Measurements from ENCODE around the gene KPNA3. TPM values are rescaled to one million over a fixed set of nuclear protein-coding genes. Genes with fewer than 3 reads are reported as not detected.
A peak's percentile ranks its signal among the peaks of the same experiment; 100 is the strongest.

Gene KPNA3, protein sequence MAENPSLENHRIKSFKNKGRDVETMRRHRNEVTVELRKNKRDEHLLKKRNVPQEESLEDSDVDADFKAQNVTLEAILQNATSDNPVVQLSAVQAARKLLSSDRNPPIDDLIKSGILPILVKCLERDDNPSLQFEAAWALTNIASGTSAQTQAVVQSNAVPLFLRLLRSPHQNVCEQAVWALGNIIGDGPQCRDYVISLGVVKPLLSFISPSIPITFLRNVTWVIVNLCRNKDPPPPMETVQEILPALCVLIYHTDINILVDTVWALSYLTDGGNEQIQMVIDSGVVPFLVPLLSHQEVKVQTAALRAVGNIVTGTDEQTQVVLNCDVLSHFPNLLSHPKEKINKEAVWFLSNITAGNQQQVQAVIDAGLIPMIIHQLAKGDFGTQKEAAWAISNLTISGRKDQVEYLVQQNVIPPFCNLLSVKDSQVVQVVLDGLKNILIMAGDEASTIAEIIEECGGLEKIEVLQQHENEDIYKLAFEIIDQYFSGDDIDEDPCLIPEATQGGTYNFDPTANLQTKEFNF
- 58.1 TPM for polyA plus RNA-seq (2013, experiment 1 of 2)
- 58.5 TPM for polyA plus RNA-seq (2013, experiment 2 of 2)

DNA sequence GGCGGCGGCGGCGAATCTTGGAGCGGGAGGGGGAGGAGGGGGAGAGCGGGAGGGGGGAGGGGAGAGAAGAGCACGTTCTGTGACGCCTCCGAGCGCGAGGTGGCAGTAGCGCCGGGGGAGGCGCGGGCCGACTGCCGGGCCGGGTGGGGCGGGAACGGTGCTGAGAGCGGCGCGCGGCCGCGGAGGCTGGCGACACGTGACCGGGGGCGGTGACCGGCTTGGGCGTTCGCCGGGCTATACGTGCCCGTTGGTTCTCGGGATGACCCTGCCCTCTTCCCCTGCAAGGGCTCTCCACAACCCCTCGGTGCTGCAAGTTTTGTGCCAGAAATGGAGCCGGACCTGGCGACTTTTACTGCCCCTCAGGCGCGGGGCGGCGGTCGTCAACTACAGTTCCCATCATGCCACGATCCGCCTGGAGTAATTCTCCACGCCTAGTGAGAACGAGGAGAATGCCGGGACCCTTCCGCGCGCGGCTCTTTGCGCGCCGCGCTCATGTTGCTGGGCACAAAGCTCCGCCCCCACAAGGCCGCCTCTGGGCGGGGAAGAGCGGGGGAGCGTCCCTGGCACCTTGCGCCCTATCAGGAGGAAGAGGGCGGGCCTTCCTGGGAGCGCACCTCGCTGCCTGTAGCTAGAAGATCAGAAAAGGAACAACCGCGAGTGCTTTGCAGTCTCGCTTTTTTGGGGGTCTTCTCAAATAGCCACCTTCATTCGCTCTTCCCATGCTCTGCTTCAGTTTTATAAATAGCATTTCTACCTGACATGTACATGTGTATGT lies at the start of gene KPNA3:
Gene KPNA3, minus strand, starts transcription at position 133 of the 775 bp plus-strand sequence. CDS start 176 bp downstream, outside the sequence.
- Histone ChIP-seq H3K36me3 (ENCODE audit: control insufficient read depth in 1 of 2, insufficient read depth in 2 of 2, low read depth in 1 of 2, low read length in 2 of 2) (no peaks in the 10 kb centered on the region), H2BK15ac (ENCODE audit: low read depth, poor library complexity, severe bottlenecking) (peak within 1 kb of the TSS; percentile 69), H2BK5ac (ENCODE audit: low read depth, low read length, poor library complexity, severe bottlenecking) (peak within 1 kb of the TSS; percentile 86), H3K23ac (ENCODE audit: low read length in 2 of 2) (peak within 1 kb of the TSS in 1 of 2 experiments; percentile 98), H3K4me1 (ENCODE audit: control insufficient read depth, insufficient read depth, low read depth, low read length) (peaks cover 6% of the 10 kb centered on the region), H2AFZ (ENCODE audit: low read depth, low read length) (peak within 1 kb of the TSS; percentile 88), H3K79me1 (replicated peaks; ENCODE audit: low read length, poor library complexity, severe bottlenecking) (no peaks in the 10 kb centered on the region), H2BK12ac (ENCODE audit: low read length in 2 of 2) (peak within 1 kb of the TSS in 1 of 2 experiments; percentile 52), H3K4me3 (ENCODE audit: insufficient read depth in 1 of 2, low read depth in 1 of 2, low read length in 2 of 2) (peak within 1 kb of the TSS; percentile 97 to 99), H3K9ac (ENCODE audit: low read length) (peak within 1 kb of the TSS; percentile 93), H2BK120ac (ENCODE audit: low read depth, low read length) (peak within 1 kb of the TSS; percentile 91), H3K4me2 (ENCODE audit: low read length, poor library complexity, severe bottlenecking) (peak within 1 kb of the TSS; percentile 64), H3K14ac (ENCODE audit: low read length in 2 of 2) (peak within 1 kb of the TSS; percentile 57 to 99), H4K8ac (ENCODE audit: low read length) (peak within 1 kb of the TSS; percentile 90), H3K9me3 (ENCODE audit: control insufficient read depth, low read length) (no peaks in the 10 kb centered on the region), H3K4ac (ENCODE audit: low read depth in 1 of 2, low read length in 2 of 2) (peak within 1 kb of the TSS; percentile 95 to 98), H4K91ac (ENCODE audit: low read length) (peak within 1 kb of the TSS; percentile 89), H2AK5ac (ENCODE audit: low read length, severe bottlenecking) (no peak within 1 kb of the TSS), H3K18ac (ENCODE audit: low read depth in 1 of 2, low read length in 2 of 2) (peak within 1 kb of the TSS; percentile 97), H3K27ac (ENCODE audit: low read length, poor library complexity, severe bottlenecking) (peak within 1 kb of the TSS; percentile 99), H3K27me3 (ENCODE audit: control insufficient read depth in 1 of 2, insufficient read depth in 1 of 2, low read length in 2 of 2) (peaks cover 0 to 5% of the 10 kb centered on the region in 2 experiments)
- DNase-seq = peak; percentile 96
- WGBS = under 1% methylated on average over 53 of the region's 71 CpGs

DNA sequence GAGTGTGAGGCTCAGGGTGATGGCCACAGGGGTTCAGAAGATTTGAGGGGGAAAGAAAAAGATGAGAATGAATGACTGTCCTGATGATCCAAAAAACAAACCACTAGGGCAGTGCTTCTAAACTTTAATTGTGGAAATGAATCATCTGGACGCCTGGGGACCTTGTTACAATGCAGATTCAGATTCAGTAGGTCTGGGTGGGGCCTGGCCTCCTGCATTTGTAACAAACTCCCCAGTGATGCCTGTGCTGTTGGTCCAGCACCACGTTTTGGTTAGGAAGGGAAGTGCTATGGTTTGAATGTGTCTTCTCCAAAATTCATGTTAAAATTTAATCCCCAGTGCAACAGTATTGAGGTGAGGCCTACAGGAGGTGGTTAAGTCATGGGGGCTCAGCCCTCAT lies 49.5 kb upstream of the KPNA3 start:
- no peak overlapping the region for H2BK5ac ChIP-seq (ENCODE audit: low read depth, low read length, poor library complexity, severe bottlenecking)

DNA sequence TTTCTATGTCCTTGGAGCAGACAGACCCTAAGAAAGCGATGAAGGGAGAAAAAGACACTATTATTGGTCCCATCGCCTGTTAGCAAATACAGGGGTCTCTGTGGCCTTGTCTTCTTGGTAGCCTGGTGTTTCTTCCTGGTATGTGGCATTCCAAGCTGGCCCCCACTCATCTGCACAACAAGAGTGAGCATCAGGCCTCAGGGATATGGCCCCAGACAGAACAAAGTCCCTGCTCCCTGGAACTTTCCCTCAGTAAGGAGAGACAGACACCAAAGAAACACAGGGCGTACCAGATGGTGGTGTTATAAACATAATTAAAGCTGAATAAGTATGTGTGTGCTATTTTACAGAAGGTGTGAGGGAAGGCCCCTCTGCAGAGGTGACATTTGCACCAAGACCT lies 48.2 kb upstream of the KPNA3 start:
- H3K9me3 ChIP-seq (ENCODE audit: control insufficient read depth, low read length) = no peaks in the 10 kb centered on the region

More for the DNA sequence above, 49.5 kb upstream of the KPNA3 start:
- H3K23ac ChIP-seq (ENCODE audit: low read length in 2 of 2) = no peak overlapping the region
- H4K8ac ChIP-seq (ENCODE audit: low read length) = no peak overlapping the region
- 84% methylated on average over 1 of the region's 2 CpGs for WGBS
- peaks cover 3% of the 10 kb centered on the region for H3K4me1 ChIP-seq (ENCODE audit: control insufficient read depth, insufficient read depth, low read depth, low read length)
- H2AFZ ChIP-seq (ENCODE audit: low read depth, low read length) = no peak overlapping the region
- no peaks in the 10 kb centered on the region for H3K9me3 ChIP-seq (ENCODE audit: control insufficient read depth, low read length)
- H3K27ac ChIP-seq (ENCODE audit: low read length, poor library complexity, severe bottlenecking) = no peak overlapping the region
- H3K14ac ChIP-seq (ENCODE audit: low read length in 2 of 2) = no peak overlapping the region
- H3K79me1 ChIP-seq (replicated peaks; ENCODE audit: low read length, poor library complexity, severe bottlenecking) = no peaks in the 10 kb centered on the region
- H3K9ac ChIP-seq (ENCODE audit: low read length) = no peak overlapping the region
- H2BK15ac ChIP-seq (ENCODE audit: low read depth, poor library complexity, severe bottlenecking) = no peak overlapping the region
- H3K36me3 ChIP-seq (ENCODE audit: control insufficient read depth in 1 of 2, insufficient read depth in 2 of 2, low read depth in 1 of 2, low read length in 2 of 2) = no peaks in the 10 kb centered on the region
- H3K4ac ChIP-seq (ENCODE audit: low read depth in 1 of 2, low read length in 2 of 2) = no peak overlapping the region
- H3K4me3 ChIP-seq (ENCODE audit: insufficient read depth in 1 of 2, low read depth in 1 of 2, low read length in 2 of 2) = no peak overlapping the region
- no peak overlapping the region for H3K4me2 ChIP-seq (ENCODE audit: low read length, poor library complexity, severe bottlenecking)
- DNase-seq = no peak
- H4K91ac ChIP-seq (ENCODE audit: low read length) = no peak overlapping the region
- H3K18ac ChIP-seq (ENCODE audit: low read depth in 1 of 2, low read length in 2 of 2) = no peak overlapping the region
- no peak overlapping the region for H2BK120ac ChIP-seq (ENCODE audit: low read depth, low read length)
- H2BK12ac ChIP-seq (ENCODE audit: low read length in 2 of 2) = no peak overlapping the region
- no peak overlapping the region for H2AK5ac ChIP-seq (ENCODE audit: low read length, severe bottlenecking)
- H3K27me3 ChIP-seq (ENCODE audit: control insufficient read depth in 1 of 2, insufficient read depth in 1 of 2, low read length in 2 of 2) = peaks cover 0 to 6% of the 10 kb centered on the region in 2 experiments

DNA sequence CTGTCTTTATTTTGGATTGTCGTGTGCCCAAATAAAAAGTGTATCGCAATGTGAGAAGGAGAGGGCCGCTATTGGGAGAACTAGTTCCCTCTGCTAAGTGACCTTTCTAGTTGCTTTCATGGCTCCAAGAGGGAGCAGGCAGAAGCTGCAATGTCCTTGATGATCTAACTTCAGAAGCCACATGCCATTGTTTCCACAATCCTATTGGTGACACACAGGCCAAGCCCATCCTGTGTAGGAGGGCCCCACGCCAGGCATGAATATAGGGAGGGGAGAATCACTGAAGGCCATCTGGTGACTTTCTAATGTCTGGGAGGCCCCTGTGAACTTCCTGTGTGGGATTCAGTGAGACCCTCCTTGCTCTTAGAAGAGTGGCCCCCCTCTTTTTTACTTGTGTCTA lies 47.8 kb upstream of the KPNA3 start:
- Histone ChIP-seq H4K91ac (ENCODE audit: low read length) (no peak overlapping the region), H3K4me2 (ENCODE audit: low read length, poor library complexity, severe bottlenecking) (no peak overlapping the region), H3K4me3 (ENCODE audit: insufficient read depth in 1 of 2, low read depth in 1 of 2, low read length in 2 of 2) (no peak overlapping the region), H3K18ac (ENCODE audit: low read depth in 1 of 2, low read length in 2 of 2) (no peak overlapping the region), H3K9ac (ENCODE audit: low read length) (no peak overlapping the region), H3K23ac (ENCODE audit: low read length in 2 of 2) (no peak overlapping the region), H3K27ac (ENCODE audit: low read length, poor library complexity, severe bottlenecking) (no peak overlapping the region), H3K4ac (ENCODE audit: low read depth in 1 of 2, low read length in 2 of 2) (no peak overlapping the region), H3K79me1 (replicated peaks; ENCODE audit: low read length, poor library complexity, severe bottlenecking) (no peaks in the 10 kb centered on the region), H2AK5ac (ENCODE audit: low read length, severe bottlenecking) (no peak overlapping the region), H3K4me1 (ENCODE audit: control insufficient read depth, insufficient read depth, low read depth, low read length) (peaks cover 8% of the 10 kb centered on the region), H3K36me3 (ENCODE audit: control insufficient read depth in 1 of 2, insufficient read depth in 2 of 2, low read depth in 1 of 2, low read length in 2 of 2) (no peaks in the 10 kb centered on the region), H2BK12ac (ENCODE audit: low read length in 2 of 2) (no peak overlapping the region), H2BK120ac (ENCODE audit: low read depth, low read length) (no peak overlapping the region), H3K27me3 (ENCODE audit: control insufficient read depth in 1 of 2, insufficient read depth in 1 of 2, low read length in 2 of 2) (peaks cover 0 to 6% of the 10 kb centered on the region in 2 experiments), H3K14ac (ENCODE audit: low read length in 2 of 2) (no peak overlapping the region), H4K8ac (ENCODE audit: low read length) (no peak overlapping the region), H3K9me3 (ENCODE audit: control insufficient read depth, low read length) (no peaks in the 10 kb centered on the region), H2BK5ac (ENCODE audit: low read depth, low read length, poor library complexity, severe bottlenecking) (no peak overlapping the region), H2AFZ (ENCODE audit: low read depth, low read length) (no peak overlapping the region), H2BK15ac (ENCODE audit: low read depth, poor library complexity, severe bottlenecking) (no peak overlapping the region)
- no peak for DNase-seq
- 91% methylated on average over 4 of the region's 4 CpGs for WGBS

More for the DNA sequence above, 48.2 kb upstream of the KPNA3 start:
- H3K4ac ChIP-seq (ENCODE audit: low read depth in 1 of 2, low read length in 2 of 2) = no peak overlapping the region
- no peak overlapping the region for H3K18ac ChIP-seq (ENCODE audit: low read depth in 1 of 2, low read length in 2 of 2)
- no peak overlapping the region for H2BK15ac ChIP-seq (ENCODE audit: low read depth, poor library complexity, severe bottlenecking)
- WGBS = 97% methylated on average over 3 of the region's 3 CpGs
- no peak overlapping the region for H3K23ac ChIP-seq (ENCODE audit: low read length in 2 of 2)
- H2BK12ac ChIP-seq (ENCODE audit: low read length in 2 of 2) = no peak overlapping the region
- H3K27ac ChIP-seq (ENCODE audit: low read length, poor library complexity, severe bottlenecking) = no peak overlapping the region
- H4K91ac ChIP-seq (ENCODE audit: low read length) = no peak overlapping the region
- no peak overlapping the region for H2BK120ac ChIP-seq (ENCODE audit: low read depth, low read length)
- H3K27me3 ChIP-seq (ENCODE audit: control insufficient read depth in 1 of 2, insufficient read depth in 1 of 2, low read length in 2 of 2) = peaks cover 0 to 6% of the 10 kb centered on the region in 2 experiments
- no peak overlapping the region for H2AK5ac ChIP-seq (ENCODE audit: low read length, severe bottlenecking)
- no peaks in the 10 kb centered on the region for H3K36me3 ChIP-seq (ENCODE audit: control insufficient read depth in 1 of 2, insufficient read depth in 2 of 2, low read depth in 1 of 2, low read length in 2 of 2)
- no peaks in the 10 kb centered on the region for H3K79me1 ChIP-seq (replicated peaks; ENCODE audit: low read length, poor library complexity, severe bottlenecking)
- no peak overlapping the region for H3K9ac ChIP-seq (ENCODE audit: low read length)
- no peak overlapping the region for H2AFZ ChIP-seq (ENCODE audit: low read depth, low read length)
- no peak overlapping the region for H2BK5ac ChIP-seq (ENCODE audit: low read depth, low read length, poor library complexity, severe bottlenecking)
- H3K14ac ChIP-seq (ENCODE audit: low read length in 2 of 2) = no peak overlapping the region
- no peak overlapping the region for H3K4me3 ChIP-seq (ENCODE audit: insufficient read depth in 1 of 2, low read depth in 1 of 2, low read length in 2 of 2)
- DNase-seq = no peak
- H3K4me2 ChIP-seq (ENCODE audit: low read length, poor library complexity, severe bottlenecking) = no peak overlapping the region
- no peak overlapping the region for H4K8ac ChIP-seq (ENCODE audit: low read length)
- H3K4me1 ChIP-seq (ENCODE audit: control insufficient read depth, insufficient read depth, low read depth, low read length) = peaks cover 8% of the 10 kb centered on the region
